ENCODE measurements around the gene COQ8A. TPM values are rescaled to one million over a fixed set of nuclear protein-coding genes. Genes with fewer than 3 reads are reported as not detected.

The COQ8A gene
- total RNA-seq, 2 experiments from 2014 or later: 25.3 to 27.2 TPM

DNA sequence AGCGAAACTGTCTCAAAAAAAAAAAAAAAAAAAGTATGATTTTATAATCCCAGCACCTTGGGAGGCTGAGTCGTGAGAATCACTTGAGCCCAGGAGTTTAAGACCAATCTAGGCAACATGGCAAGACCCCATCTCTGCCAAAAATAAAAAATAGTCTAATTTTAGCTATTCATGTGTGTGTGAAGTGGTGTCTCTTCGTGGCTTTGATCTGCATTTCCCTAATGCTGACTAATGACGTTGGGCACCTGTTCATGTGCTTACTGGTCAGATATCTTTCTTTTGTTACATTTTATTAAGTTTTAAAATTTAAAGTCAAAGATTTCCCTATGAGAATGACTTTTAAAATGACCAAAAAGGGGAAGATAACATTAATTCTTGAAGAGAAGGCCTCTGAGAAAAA lies 38.7 kb upstream of the COQ8A start:
- no peak for ATAC-seq
- Mint-ChIP-seq H3K36me3 (ENCODE audit: low read depth) (no peaks in the 10 kb centered on the region), H3K27ac (no peak overlapping the region), H3K4me3 (no peak overlapping the region), H3K4me1 (ENCODE audit: low read depth) (no peaks in the 10 kb centered on the region), H3K27me3 (no peaks in the 10 kb centered on the region), H3K9me3 (no peaks in the 10 kb centered on the region)
- TF ChIP-seq, protein P1, sequence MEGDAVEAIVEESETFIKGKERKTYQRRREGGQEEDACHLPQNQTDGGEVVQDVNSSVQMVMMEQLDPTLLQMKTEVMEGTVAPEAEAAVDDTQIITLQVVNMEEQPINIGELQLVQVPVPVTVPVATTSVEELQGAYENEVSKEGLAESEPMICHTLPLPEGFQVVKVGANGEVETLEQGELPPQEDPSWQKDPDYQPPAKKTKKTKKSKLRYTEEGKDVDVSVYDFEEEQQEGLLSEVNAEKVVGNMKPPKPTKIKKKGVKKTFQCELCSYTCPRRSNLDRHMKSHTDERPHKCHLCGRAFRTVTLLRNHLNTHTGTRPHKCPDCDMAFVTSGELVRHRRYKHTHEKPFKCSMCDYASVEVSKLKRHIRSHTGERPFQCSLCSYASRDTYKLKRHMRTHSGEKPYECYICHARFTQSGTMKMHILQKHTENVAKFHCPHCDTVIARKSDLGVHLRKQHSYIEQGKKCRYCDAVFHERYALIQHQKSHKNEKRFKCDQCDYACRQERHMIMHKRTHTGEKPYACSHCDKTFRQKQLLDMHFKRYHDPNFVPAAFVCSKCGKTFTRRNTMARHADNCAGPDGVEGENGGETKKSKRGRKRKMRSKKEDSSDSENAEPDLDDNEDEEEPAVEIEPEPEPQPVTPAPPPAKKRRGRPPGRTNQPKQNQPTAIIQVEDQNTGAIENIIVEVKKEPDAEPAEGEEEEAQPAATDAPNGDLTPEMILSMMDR (IDR thresholded peaks at IDR 0.05): no peak
- no peak for DNase-seq
- intact Hi-C loops (cut with micrococcal nuclease): no loop called here
- ChIA-PET CTCF (no interaction called here), POLR2A (no interaction called here)

DNA sequence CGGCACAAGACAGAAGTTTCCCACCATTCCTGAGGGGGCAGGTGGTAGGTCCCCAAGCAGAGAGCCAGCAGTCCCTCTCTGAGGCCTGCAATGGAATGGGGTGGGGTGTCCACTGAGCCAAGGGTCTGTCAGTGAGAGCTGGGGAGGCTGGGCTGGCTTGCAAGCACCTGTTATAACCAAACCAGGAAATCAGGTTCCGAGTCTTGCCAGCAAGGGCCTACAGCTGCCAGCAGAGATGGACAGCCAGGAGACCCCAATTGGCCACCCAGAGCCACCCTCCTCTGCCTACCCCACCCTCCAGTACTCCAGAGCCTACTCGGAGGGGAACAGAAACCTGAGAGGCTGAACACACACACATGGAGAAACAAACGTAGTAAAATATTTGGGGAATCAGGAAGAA lies 37.5 kb upstream of the COQ8A start:
- no peaks in the 10 kb centered on the region for H3K9me3 Mint-ChIP-seq
- no peaks in the 10 kb centered on the region for H3K4me1 Mint-ChIP-seq (ENCODE audit: low read depth)
- no peaks in the 10 kb centered on the region for H3K27me3 Mint-ChIP-seq
- ATAC-seq: no peak
- intact Hi-C loops (cut with micrococcal nuclease): no loop called here
- no peak for DNase-seq
- H3K36me3 Mint-ChIP-seq (ENCODE audit: low read depth): no peaks in the 10 kb centered on the region
- TF ChIP-seq, protein P1 (IDR thresholded peaks at IDR 0.05): no peak
- ChIA-PET CTCF (no interaction called here), POLR2A (no interaction called here)
- no peak overlapping the region for H3K27ac Mint-ChIP-seq
- no peak overlapping the region for H3K4me3 Mint-ChIP-seq

DNA sequence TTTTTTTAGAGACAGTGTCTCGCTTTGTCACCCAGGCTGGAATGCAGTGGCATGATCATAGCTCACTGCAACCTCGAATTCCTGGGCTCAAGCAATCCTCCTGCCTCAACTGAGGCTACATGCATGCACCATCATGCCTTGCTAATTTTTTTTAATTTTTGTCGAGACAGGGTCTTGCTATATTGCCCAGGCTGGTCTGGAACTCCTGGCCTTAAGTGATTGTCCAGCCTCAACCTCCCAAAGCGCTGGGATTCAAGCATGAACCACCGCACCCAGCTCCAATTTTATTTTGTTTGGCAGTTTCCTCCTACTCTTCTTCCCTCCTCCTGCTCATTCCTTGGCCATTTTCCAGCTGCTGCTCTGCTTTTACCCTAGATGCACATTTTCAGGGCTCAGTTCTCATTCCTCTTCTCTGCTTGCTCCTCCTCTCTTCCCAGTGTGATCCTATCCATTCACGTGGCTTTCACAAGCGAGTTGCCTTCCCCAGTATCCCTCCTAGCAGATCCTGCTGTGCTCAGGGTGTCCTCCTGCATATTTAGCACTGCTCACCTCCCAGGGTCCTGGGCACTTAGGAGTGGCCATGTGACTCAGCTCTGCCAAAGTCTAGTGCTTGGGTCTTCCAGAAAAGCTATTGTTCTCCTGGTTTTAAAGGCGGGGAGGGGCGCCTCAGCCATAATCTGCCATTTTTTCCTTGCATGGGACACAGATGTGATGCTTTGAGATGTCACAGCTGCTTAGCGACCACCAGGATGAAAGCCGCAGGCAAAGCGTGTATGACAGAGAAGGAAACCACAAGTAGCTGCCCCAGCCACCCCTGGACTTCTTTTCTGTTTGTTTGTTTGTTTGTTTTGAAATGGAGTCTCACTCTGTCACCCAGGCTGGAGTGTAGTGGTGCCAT lies 36.0 kb upstream of the COQ8A start:
- H3K9me3 Mint-ChIP-seq: no peaks in the 10 kb centered on the region
- H3K36me3 Mint-ChIP-seq (ENCODE audit: low read depth): no peaks in the 10 kb centered on the region
- TF ChIP-seq, protein P1 (IDR thresholded peaks at IDR 0.05): no peak
- H3K27ac Mint-ChIP-seq: no peak overlapping the region
- no peak for DNase-seq
- H3K4me1 Mint-ChIP-seq (ENCODE audit: low read depth): no peaks in the 10 kb centered on the region
- H3K27me3 Mint-ChIP-seq: no peaks in the 10 kb centered on the region
- POLR2A ChIA-PET: no interaction called here
- no peak overlapping the region for H3K4me3 Mint-ChIP-seq
- no peak for ATAC-seq
- intact Hi-C loops (cut with micrococcal nuclease): no loop called here
- CTCF ChIA-PET: no interaction called here

DNA sequence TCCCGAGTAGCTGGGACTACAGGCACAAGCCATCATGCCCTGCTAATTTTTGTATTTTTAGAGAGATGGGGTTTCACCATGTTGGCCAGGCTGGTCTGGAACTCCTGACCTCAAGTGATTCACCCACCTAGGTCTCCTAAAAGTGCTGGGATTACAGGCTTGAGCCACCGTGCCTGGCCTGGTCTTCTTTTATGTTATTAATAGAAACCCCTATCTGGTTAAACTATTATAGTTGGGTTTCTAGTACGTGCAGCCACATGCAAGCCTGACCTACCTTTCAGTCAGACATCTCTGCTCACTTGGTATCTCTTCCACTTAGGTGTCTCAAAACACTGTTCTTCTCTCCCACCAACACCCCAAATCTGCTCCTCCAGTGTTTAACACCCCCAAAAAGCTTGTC lies 35.3 kb upstream of the COQ8A start:
- H3K27ac Mint-ChIP-seq: no peak overlapping the region
- TF ChIP-seq, protein P1 (IDR thresholded peaks at IDR 0.05): no peak
- no peaks in the 10 kb centered on the region for H3K36me3 Mint-ChIP-seq (ENCODE audit: low read depth)
- ATAC-seq (no peak), DNase-seq (no peak)
- intact Hi-C loops (cut with micrococcal nuclease): no loop called here
- H3K9me3 Mint-ChIP-seq: no peaks in the 10 kb centered on the region
- ChIA-PET POLR2A (no interaction called here), CTCF (no interaction called here)
- no peaks in the 10 kb centered on the region for H3K4me1 Mint-ChIP-seq (ENCODE audit: low read depth)
- no peak overlapping the region for H3K4me3 Mint-ChIP-seq
- no peaks in the 10 kb centered on the region for H3K27me3 Mint-ChIP-seq

DNA sequence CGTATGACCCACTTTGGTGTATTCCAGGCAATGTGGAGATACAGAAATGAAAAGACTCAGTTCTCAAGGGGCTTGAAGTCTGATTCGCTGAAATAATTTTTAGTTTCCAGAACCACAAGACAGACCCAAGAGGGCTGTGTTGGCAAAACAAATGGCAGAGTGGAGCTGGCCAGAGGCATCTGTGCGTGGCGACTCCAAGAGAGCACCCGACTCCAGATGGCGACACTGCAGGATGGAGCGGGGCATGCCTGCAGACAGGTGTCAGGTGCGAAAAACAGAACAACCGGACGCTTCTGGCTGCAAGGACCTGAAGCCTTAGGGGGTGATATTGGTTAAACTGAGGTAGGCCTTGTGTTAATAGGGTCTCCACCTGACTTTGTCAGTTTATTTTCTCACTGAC lies 31.7 kb upstream of the COQ8A start:
- ATAC-seq (no peak), DNase-seq (no peak)
- TF ChIP-seq, protein P1 (IDR thresholded peaks at IDR 0.05): no peak
- CTCF ChIA-PET: interaction anchor here (1.8 kb wide), 1 partner anchor 282 kb away, joined by 5 read pairs; no protein-coding TSS in a partner anchor
- H3K4me3 Mint-ChIP-seq: no peak overlapping the region
- H3K27ac Mint-ChIP-seq: no peak overlapping the region
- no peaks in the 10 kb centered on the region for H3K9me3 Mint-ChIP-seq
- POLR2A ChIA-PET: interaction anchor here (1.0 kb wide), 1 partner anchor 30 kb away, joined by 3 read pairs; no protein-coding TSS in a partner anchor
- no peaks in the 10 kb centered on the region for H3K27me3 Mint-ChIP-seq
- intact Hi-C loops (cut with micrococcal nuclease): no loop called here
- no peaks in the 10 kb centered on the region for H3K36me3 Mint-ChIP-seq (ENCODE audit: low read depth)
- H3K4me1 Mint-ChIP-seq (ENCODE audit: low read depth): no peaks in the 10 kb centered on the region

All from activated CD8-positive, alpha-beta T cell treated with anti-CD3 and anti-CD28 coated beads for 36 hours (primary cell).